T-helper 2 cell treated with Interferon-gamma antibody and Interleukin-4, amounts not matched to agents 5 μg/mL and 100 μg/mL, for 36 hours (primary cell): ENCODE results near the gene NLN.
A peak's percentile ranks its signal among the peaks of the same experiment; 100 is the strongest.
"Not testable (repeated sequence)": the region's sequence is repeated elsewhere in the genome, so short reads cannot be mapped to it uniquely, and the experiment has no call there.

Experiments used
- DNase-seq: peaks from one replicate; pipeline ENCODE4 v3.0.0; 2021; ENCODE audit warnings: low spot score
- H3K27ac Mint-ChIP-seq: one replicate; pipeline ENCODE4 v1.8.0; 2021; ENCODE audit warnings: mild to moderate bottlenecking, mixed read lengths
- H3K27me3 Mint-ChIP-seq: one replicate; pipeline ENCODE4 v1.8.0; 2021; ENCODE audit warnings: low read depth, mixed read lengths
- H3K36me3 Mint-ChIP-seq: one replicate; pipeline ENCODE4 v1.8.0; 2021; ENCODE audit warnings: low read depth, mixed read lengths
- H3K4me1 Mint-ChIP-seq: one replicate; pipeline ENCODE4 v1.8.0; 2021; ENCODE audit warnings: low read depth, mixed read lengths
- H3K4me3 Mint-ChIP-seq: one replicate; pipeline ENCODE4 v1.8.0; 2022; ENCODE audit warnings: mild to moderate bottlenecking, moderate library complexity, mixed read lengths
- H3K9me3 Mint-ChIP-seq: one replicate; pipeline ENCODE4 v1.8.0; 2021; ENCODE audit warnings: mixed read lengths

NLN gene

DNA sequence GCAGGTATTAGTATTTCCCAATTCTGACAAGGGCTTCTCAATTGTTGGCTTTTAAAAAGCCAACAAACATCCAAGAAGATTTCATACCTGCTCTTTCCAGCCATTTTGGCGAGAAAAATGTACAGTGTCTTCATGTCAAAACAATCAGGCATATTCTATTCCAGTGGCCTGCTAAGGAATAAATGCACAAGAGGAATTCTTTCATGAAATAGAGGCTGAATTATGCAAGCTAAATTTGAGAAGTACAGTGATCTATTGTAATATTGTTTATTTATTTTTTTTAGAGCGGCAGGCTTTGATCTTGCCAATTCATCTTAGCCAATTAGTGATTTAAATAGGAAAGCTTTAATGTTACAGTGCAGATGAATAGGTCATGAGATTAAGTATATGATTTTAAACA is 49.3 kb downstream of the NLN start:
- Mint-ChIP-seq H3K4me1 (peaks cover 13% of the 10 kb centered on the region), H3K27me3 (no peaks in the 10 kb centered on the region), H3K36me3 (peaks cover 13% of the 10 kb centered on the region), H3K4me3 (no peak overlapping the region), H3K9me3 (peaks cover 6% of the 10 kb centered on the region), H3K27ac (no peak overlapping the region)
- DNase-seq = no peak

DNA sequence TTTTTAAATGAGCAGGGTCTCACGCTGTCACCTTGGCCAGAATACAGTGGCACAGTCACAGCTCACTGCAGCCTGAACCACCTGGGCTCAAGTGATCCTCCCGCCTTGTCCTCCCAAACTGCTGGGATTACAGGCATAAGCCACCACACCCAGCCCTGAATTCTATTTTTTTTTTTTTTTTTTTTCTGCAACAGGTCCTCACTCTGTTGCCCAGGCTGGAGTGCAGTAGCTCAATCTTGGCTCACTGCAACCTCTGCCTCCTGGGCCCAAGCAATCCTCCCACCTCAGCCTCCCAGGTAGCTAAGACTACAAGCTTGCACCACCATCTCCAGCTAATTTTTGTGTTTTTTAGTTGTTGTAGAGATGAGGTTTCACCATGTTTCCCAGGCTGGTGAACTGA is 51.0 kb downstream of the NLN start:
- not testable (repeated sequence) for H3K4me3 Mint-ChIP-seq, H3K9me3 Mint-ChIP-seq, DNase-seq, H3K36me3 Mint-ChIP-seq, H3K4me1 Mint-ChIP-seq, H3K27me3 Mint-ChIP-seq, H3K27ac Mint-ChIP-seq

DNA sequence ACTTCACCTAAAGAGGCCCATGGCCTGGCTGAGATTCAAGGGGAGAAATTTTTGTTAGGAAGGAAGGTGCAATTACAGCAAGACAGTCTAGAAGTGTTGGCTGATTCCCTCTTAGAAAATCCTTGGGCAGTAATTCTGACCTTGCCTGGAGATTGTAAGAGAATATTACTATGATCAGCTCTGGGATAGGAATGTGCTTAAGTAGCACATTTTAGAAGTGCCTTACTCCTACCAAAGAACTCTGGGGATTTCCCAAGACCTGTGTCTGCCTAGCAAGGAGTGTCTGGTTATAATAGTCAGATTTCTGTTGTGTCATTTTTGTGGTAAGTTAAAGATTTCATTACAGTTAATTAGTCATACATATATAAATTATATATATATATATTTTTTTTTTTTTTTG is 52.3 kb downstream of the NLN start:
- peak; percentile 14 for DNase-seq
- no peak overlapping the region for H3K4me3 Mint-ChIP-seq

DNA sequence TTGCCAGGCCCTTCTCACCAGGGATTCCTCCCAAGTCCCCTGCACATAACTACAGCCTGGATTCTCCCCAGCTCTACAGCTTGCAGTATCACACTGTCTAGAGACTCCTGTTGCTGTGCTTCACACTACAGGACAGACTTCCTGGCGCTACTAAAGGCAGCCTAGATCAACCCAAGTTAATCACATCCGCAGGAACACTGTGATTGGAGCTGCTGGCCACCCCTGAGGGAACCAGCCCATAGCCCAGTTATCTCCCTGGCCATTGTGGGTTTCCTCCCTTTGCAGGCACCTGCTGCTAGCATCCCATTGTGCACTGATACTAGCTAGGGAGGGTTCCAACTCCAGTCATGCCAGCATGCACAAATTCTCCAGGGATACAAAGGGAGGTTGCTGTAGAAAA is 53.5 kb downstream of the NLN start:
- H3K36me3 Mint-ChIP-seq = peaks cover 9% of the 10 kb centered on the region
- H3K4me1 Mint-ChIP-seq = peaks cover 23% of the 10 kb centered on the region
- no peaks in the 10 kb centered on the region for H3K9me3 Mint-ChIP-seq
- H3K4me3 Mint-ChIP-seq = no peak overlapping the region
- DNase-seq = no peak
- no peak overlapping the region for H3K27ac Mint-ChIP-seq
- no peaks in the 10 kb centered on the region for H3K27me3 Mint-ChIP-seq

More for the DNA sequence above, 52.3 kb downstream of the NLN start:
- Mint-ChIP-seq H3K27me3 (no peaks in the 10 kb centered on the region), H3K9me3 (no peaks in the 10 kb centered on the region), H3K36me3 (peaks cover under 1% of the 10 kb centered on the region), H3K4me1 (peaks cover 16% of the 10 kb centered on the region), H3K27ac (no peak overlapping the region)

GRCh38 chr5:65776441-65777141 is 54.6 kb downstream of the NLN start:
- no peak for DNase-seq
- no peak overlapping the region for H3K4me3 Mint-ChIP-seq
- H3K27me3 Mint-ChIP-seq = no peaks in the 10 kb centered on the region

DNA sequence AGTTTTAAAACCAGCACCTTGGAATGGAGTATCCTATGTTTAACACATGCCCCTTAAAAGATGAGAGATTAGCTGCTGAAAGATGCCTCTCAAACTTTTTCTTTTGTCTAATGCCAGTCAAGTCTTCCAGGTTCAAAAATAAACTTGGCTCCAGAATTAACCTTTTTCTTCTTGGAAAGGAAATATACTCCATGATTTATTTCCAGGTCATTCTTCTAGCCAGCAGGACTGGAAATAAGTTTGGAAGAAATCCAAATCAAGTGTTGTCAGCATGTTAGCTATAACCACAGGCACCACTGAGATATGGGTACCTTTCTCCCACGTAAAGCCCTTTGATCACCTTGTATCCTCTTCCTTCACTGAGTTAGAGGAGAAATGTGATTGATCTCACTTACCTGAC is 56.1 kb downstream of the NLN start:
- Mint-ChIP-seq H3K27ac (no peak overlapping the region), H3K4me1 (peaks cover 25% of the 10 kb centered on the region), H3K9me3 (no peaks in the 10 kb centered on the region), H3K27me3 (no peaks in the 10 kb centered on the region), H3K4me3 (no peak overlapping the region), H3K36me3 (peaks cover 23% of the 10 kb centered on the region)
- no peak for DNase-seq

More at GRCh38 chr5:65776441-65777141, 54.6 kb downstream of the NLN start:
- Mint-ChIP-seq H3K36me3 (peaks cover 20% of the 10 kb centered on the region), H3K9me3 (no peaks in the 10 kb centered on the region), H3K27ac (no peak overlapping the region), H3K4me1 (peaks cover 25% of the 10 kb centered on the region)

- H3K4me1 Mint-ChIP-seq = peaks cover 20% of the 10 kb centered on the region
- no peaks in the 10 kb centered on the region for H3K27me3 Mint-ChIP-seq
- no peak for DNase-seq
- H3K36me3 Mint-ChIP-seq = peaks cover 25% of the 10 kb centered on the region
- peak overlapping the region; percentile 54 for H3K4me3 Mint-ChIP-seq
- peak overlapping the region; percentile 75 for H3K27ac Mint-ChIP-seq
- no peaks in the 10 kb centered on the region for H3K9me3 Mint-ChIP-seq
Observed at GRCh38 chr5:65779643-65780042, 57.6 kb downstream of the NLN start.

DNA sequence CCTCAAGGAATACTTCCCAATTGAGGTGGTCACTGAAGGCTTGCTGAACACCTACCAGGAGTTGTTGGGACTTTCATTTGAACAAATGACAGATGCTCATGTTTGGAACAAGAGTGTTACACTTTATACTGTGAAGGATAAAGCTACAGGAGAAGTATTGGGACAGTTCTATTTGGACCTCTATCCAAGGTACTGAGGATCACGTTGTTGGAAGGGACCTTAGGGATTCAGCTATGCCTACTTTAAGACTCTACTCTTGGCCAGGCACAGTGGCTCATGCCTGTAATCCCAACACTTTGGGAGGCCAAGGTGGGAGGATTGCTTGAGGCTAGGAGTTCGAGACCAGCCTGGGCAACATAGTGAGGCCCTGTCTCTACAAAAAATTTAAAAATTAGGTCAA is 66.3 kb downstream of the NLN start:
- H3K27me3 Mint-ChIP-seq, DNase-seq: not testable (repeated sequence)
- H3K36me3 Mint-ChIP-seq = peaks cover 31% of the 10 kb centered on the region

DNA sequence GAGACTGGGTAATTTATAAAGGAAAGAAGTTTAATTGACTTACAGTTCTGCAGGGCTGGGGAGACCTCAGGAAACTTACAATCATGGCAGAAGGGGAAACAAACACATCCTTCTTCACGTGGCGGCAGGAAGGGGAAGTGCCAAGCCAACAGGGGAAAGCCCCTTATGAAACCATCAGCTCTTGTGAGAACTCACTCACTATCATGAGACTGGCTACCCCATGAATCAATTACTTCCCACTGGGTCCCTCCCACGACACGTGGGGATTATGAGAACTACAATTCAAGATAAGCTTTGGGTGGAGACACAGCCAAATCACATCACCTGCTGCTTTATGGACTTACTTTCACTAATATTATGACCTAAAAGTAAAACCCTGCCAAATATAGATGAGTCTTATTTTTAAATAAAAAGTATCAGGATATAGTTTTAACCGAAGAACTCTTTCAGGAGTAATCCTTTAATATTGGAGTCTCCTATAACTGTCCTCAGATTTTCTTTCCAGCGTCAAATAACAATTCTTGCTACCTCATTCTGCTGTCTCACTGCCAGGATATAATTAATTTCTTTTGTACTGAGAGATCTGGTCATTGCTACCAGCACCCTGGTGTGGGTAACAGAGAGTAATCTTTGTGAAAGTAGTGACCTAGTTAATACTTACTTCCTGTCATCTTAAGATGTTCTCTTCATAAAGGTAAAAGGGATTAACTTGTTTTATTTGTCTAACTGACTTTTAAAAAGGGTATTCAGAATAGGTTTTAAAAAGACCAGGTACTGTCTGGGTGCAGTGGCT is 68.6 kb downstream of the NLN start:
- Mint-ChIP-seq H3K27me3 (no peaks in the 10 kb centered on the region), H3K9me3 (peaks cover 11% of the 10 kb centered on the region), H3K27ac (no peak overlapping the region), H3K4me3 (no peak overlapping the region), H3K4me1 (peaks cover 5% of the 10 kb centered on the region), H3K36me3 (peaks cover 28% of the 10 kb centered on the region)
- no peak for DNase-seq

More for the DNA sequence above, 66.3 kb downstream of the NLN start:
- not testable (repeated sequence) for H3K27ac Mint-ChIP-seq, H3K4me1 Mint-ChIP-seq, H3K4me3 Mint-ChIP-seq
- peaks cover 11% of the 10 kb centered on the region for H3K9me3 Mint-ChIP-seq

DNA sequence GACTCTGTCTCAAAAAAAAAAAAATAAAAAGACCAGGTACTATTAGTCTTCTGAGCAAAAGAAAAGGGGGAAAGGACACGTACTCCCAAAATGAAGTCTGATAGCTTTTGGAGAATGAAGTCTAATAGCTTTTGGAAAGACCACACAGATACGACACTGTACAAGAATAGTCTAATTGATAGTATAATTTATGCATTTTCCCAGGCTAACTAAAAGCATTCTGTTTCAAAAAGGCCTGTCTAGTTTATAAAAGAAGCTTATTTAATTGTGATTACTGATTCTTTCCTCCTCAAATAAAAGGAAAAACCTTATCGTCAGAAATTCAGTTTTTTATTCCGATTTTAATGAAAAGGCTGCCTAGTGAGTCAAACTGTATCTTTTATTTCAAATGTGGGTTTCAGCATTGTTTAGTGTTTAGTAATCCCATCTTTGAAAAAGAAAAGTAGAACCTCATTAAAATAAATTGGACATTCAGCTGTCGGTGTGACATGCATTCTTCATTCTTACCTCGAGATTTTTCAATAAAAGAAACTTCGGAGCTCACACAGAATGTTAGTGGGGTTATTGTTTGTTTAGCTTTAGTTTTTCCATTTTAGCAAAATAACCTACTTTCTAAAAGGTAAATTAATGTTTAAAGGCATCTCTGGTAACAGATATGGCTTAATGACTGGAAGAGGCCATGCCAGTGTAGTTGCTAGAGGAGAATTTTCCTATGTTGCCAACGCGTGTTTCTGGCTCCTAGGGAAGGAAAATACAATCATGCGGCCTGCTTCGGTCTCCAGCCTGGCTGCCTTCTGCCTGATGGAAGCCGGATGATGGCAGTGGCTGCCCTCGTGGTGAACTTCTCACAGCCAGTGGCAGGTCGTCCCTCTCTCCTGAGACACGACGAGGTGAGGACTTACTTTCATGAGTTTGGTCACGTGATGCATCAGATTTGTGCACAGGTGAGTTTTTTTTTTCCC is 70.0 kb downstream of the NLN start:
- peaks cover 28% of the 10 kb centered on the region for H3K36me3 Mint-ChIP-seq

GRCh38 chr5:65796269-65796668 is 74.3 kb downstream of the NLN start:
- no peak overlapping the region for H3K27ac Mint-ChIP-seq
- no peak for DNase-seq
- H3K4me3 Mint-ChIP-seq = no peak overlapping the region
- peaks cover 5% of the 10 kb centered on the region for H3K36me3 Mint-ChIP-seq
- peaks cover 8% of the 10 kb centered on the region for H3K4me1 Mint-ChIP-seq
- no peaks in the 10 kb centered on the region for H3K27me3 Mint-ChIP-seq
- H3K9me3 Mint-ChIP-seq = no peaks in the 10 kb centered on the region

More for the DNA sequence above, 70.0 kb downstream of the NLN start:
- peaks cover 8% of the 10 kb centered on the region for H3K4me1 Mint-ChIP-seq
- peaks cover 11% of the 10 kb centered on the region for H3K9me3 Mint-ChIP-seq
- no peak for DNase-seq
- no peak overlapping the region for H3K4me3 Mint-ChIP-seq
- H3K27ac Mint-ChIP-seq = no peak overlapping the region
- H3K27me3 Mint-ChIP-seq = no peaks in the 10 kb centered on the region

- Mint-ChIP-seq H3K9me3 (peaks cover 4% of the 10 kb centered on the region), H3K36me3 (peaks cover 9% of the 10 kb centered on the region), H3K27ac (no peak overlapping the region), H3K4me1 (peaks cover 10% of the 10 kb centered on the region), H3K27me3 (no peaks in the 10 kb centered on the region), H3K4me3 (no peak overlapping the region)
- no peak for DNase-seq
Observed at GRCh38 chr5:65796751-65797316, 74.8 kb downstream of the NLN start.

- H3K27ac Mint-ChIP-seq = no peak overlapping the region
- H3K36me3 Mint-ChIP-seq = peaks cover 13% of the 10 kb centered on the region
- H3K4me3 Mint-ChIP-seq = no peak overlapping the region
- peaks cover 6% of the 10 kb centered on the region for H3K9me3 Mint-ChIP-seq
- H3K4me1 Mint-ChIP-seq = peaks cover 10% of the 10 kb centered on the region
- no peak for DNase-seq
- no peaks in the 10 kb centered on the region for H3K27me3 Mint-ChIP-seq
Observed at GRCh38 chr5:65797481-65797880, 75.5 kb downstream of the NLN start.
